Pancreas (tissue), 10 donors: ENCODE measurements around the gene HBS1L. TPM values are rescaled to one million over a fixed set of nuclear protein-coding genes. Genes with fewer than 3 reads are reported as not detected.

Experiments
- ATAC-seq, 4 donors: fragments of 200-7000 bp; cut with Tn5 transposase; one replicate each; pipeline versions ENCODE4 v1.8.0 to v1.9.1; 2020; ENCODE audit warnings: mild to moderate bottlenecking in 4 of 4, moderate library complexity in 4 of 4
- DNase-seq, 6 donors: peaks; one replicate each; pipeline ENCODE4 v3.0.0-alpha.2; 2020
- FAIRE-seq: peaks from 2 replicates; lab custom pipeline; 2012; peaks lifted over from hg19 to GRCh38; lab: Jason Lieb, UNC
- H3K27ac ChIP-seq, 4 donors: fragments of 200-600 bp; sonication (generic); 1 replicate in 3 of 4; 2 replicates in 1 of 4; pipeline versions ENCODE4 v1.5.0 to v1.8.0; 2020
- H3K27me3 ChIP-seq, 4 donors: fragments of 200-600 bp; one replicate each; pipeline ENCODE4 v1.8.0; 2021
- H3K36me3 ChIP-seq, 3 donors: fragments of 200-600 bp; sonication (generic) in 1 of 3; one replicate each; pipeline versions ENCODE4 v1.5.0 to v1.8.0; 2020 to 2021
- H3K4me1 ChIP-seq, 3 donors: fragments of 200-600 bp; one replicate each; pipeline ENCODE4 v1.8.0; 2021
- H3K4me3 ChIP-seq, 4 donors: fragments of 200-600 bp; sonication (generic) in 2 of 4; one replicate each; pipeline versions ENCODE4 v1.5.0 to v1.8.0; 2020 to 2021
- H3K9me3 ChIP-seq, 4 donors: fragments of 200-600 bp; one replicate each; pipeline ENCODE4 v1.8.0; 2021
- CTCF ChIP-seq, 4 donors: fragments of 200-600 bp; sonication (generic) in 3 of 4; IDR thresholded peaks; one replicate each; pipeline versions ENCODE4 v1.5.0 to v1.8.0; 2021; ENCODE audit warnings: antibody characterized with exemption in 4 of 4
- WGBS, 2 donors: extraction: QIAGEN DNeasy Blood & Tissue Kit; methylation state at CpG; one replicate each; pipeline ENCODE4 v1.1.7; 2013; 5-methylcytosine and 5-hydroxymethylcytosine counted together
- intact Hi-C, 3 donors: fragments of 100-400 bp; cut with DNase I; formaldehyde crosslinking; loops; one replicate each; pipeline versions ENCODE4 v1.11.1 to v1.14.2; 2022
- polyA plus RNA-seq, 2 donors: library from polyadenylated mRNA; stranded (reverse); fragments of 200-250 nt; gene quantifications; one replicate each; pipeline ENCODE4 v1.2.3, GENCODE V29; 2013
- total RNA-seq, 6 donors: library from RNA; stranded (reverse); fragmentation: NEBNext Ultra II Directional in 4 of 6; extraction: Animal tissue kit (Norgen Biotek cat#: 25700) in 4 of 6; gene quantifications; one replicate each; pipeline versions ENCODE4 v1.2.1 to v1.2.4, GENCODE V29; 2021 to 2023
- donor health status: healthy with polysubstance abuse.
- donor health status: DM: no; HTN: no; CAD: no; lungs with moderate emphysema.
- donor health status: DM: no; HTN: no; CAD: no.
- donor health status: control.
- donor health status: control.
- donor health status: Bipolar disorder and iron deficiency.
- donor health status: DM: yes; HTN: yes; CAD: no.
- donor health status: DM: no; HTN: no; CAD: no.
- donor health status: DM: no; HTN: no; CAD: no.
- donor health status: DM: yes; HTN: yes; CAD: no.

The HBS1L gene
- total and polyA plus RNA-seq, 8 donors: 10.3 to 41.5 (median 38.9) TPM

- WGBS, 2 donors: 92 to 93% methylated on average over 6 of the region's 6 CpGs
- no peak for TF ChIP-seq CTCF (IDR thresholded peaks at IDR 0.05)
- ATAC-seq (no peak), DNase-seq (no peak), FAIRE-seq (no peak)
- H3K9me3 ChIP-seq: no peaks in the 10 kb centered on the region
- no peak overlapping the region for H3K27ac ChIP-seq
- intact Hi-C loops: loop anchor here in 1 of 3 donors (10.0 kb wide), 1 partner anchor 776 kb away; no protein-coding TSS in a partner anchor
- H3K4me3 ChIP-seq: no peak overlapping the region
- no peaks in the 10 kb centered on the region for H3K36me3 ChIP-seq
- no peaks in the 10 kb centered on the region for H3K27me3 ChIP-seq
- no peaks in the 10 kb centered on the region for H3K4me1 ChIP-seq
Observed at GRCh38 chr6:134930463-134930862, 124.2 kb downstream of the HBS1L start.

- intact Hi-C loops: no loop called here
- Histone ChIP-seq H3K4me3 (no peak overlapping the region), H3K27ac (no peak overlapping the region), H3K9me3 (no peaks in the 10 kb centered on the region), H3K4me1 (no peaks in the 10 kb centered on the region), H3K27me3 (no peaks in the 10 kb centered on the region), H3K36me3 (no peaks in the 10 kb centered on the region)
- FAIRE-seq: no peak
- no peak for ATAC-seq
- DNase-seq: no peak
- no peak for TF ChIP-seq CTCF (IDR thresholded peaks at IDR 0.05)
- 73 to 79% methylated on average over 6 of the region's 6 CpGs for WGBS, 2 donors
Observed at GRCh38 chr6:134928151-134928900, 126.3 kb downstream of the HBS1L start.

- 92 to 93% methylated on average over 3 of the region's 3 CpGs for WGBS, 2 donors
- FAIRE-seq (no peak), ATAC-seq (no peak), DNase-seq (no peak)
- Histone ChIP-seq H3K27me3 (no peaks in the 10 kb centered on the region), H3K4me1 (no peaks in the 10 kb centered on the region), H3K27ac (no peak overlapping the region), H3K9me3 (no peaks in the 10 kb centered on the region), H3K36me3 (no peaks in the 10 kb centered on the region), H3K4me3 (no peak overlapping the region)
- TF ChIP-seq CTCF (IDR thresholded peaks at IDR 0.05): no peak
- intact Hi-C loops: no loop called here
Observed at GRCh38 chr6:134925800-134926199, 128.8 kb downstream of the HBS1L start.

GRCh38 chr6:134921721-134922261 is 132.8 kb downstream of the HBS1L start:
- H3K36me3 ChIP-seq: no peaks in the 10 kb centered on the region
- TF ChIP-seq CTCF (IDR thresholded peaks at IDR 0.05): no peak
- intact Hi-C loops: no loop called here
- FAIRE-seq (no peak), ATAC-seq (no peak), DNase-seq (no peak)
- WGBS, 2 donors: 83 to 86% methylated on average over 6 of the region's 6 CpGs
- H3K4me1 ChIP-seq: no peaks in the 10 kb centered on the region
- H3K27ac ChIP-seq: no peak overlapping the region
- H3K4me3 ChIP-seq: no peak overlapping the region
- no peaks in the 10 kb centered on the region for H3K27me3 ChIP-seq
- H3K9me3 ChIP-seq: no peaks in the 10 kb centered on the region

GRCh38 chr6:134921276-134921675 is 133.3 kb downstream of the HBS1L start:
- no peaks in the 10 kb centered on the region for H3K9me3 ChIP-seq
- no peak overlapping the region for H3K27ac ChIP-seq
- no peaks in the 10 kb centered on the region for H3K36me3 ChIP-seq
- intact Hi-C loops: no loop called here
- FAIRE-seq (no peak), ATAC-seq (no peak), DNase-seq (no peak)
- WGBS, 2 donors: 87% methylated on average over 5 of the region's 5 CpGs
- no peaks in the 10 kb centered on the region for H3K27me3 ChIP-seq
- no peak for TF ChIP-seq CTCF (IDR thresholded peaks at IDR 0.05)
- no peak overlapping the region for H3K4me3 ChIP-seq
- H3K4me1 ChIP-seq: no peaks in the 10 kb centered on the region
